ENCODE results near the gene GGPS1. TPM values are rescaled to one million over a fixed set of nuclear protein-coding genes. Genes with fewer than 3 reads are reported as not detected.
"Not testable (repeated sequence)": the region's sequence is repeated elsewhere in the genome, so short reads cannot be mapped to it uniquely, and the experiment has no call there.

Gene GGPS1
- total RNA-seq, 4 donors from 2014 or later: 24.3 to 42.7 (median 33.2) TPM

GRCh38 chr1:235351441-235351840 lies 23.1 kb downstream of the GGPS1 start:
- Histone ChIP-seq H3K27ac (no peak overlapping the region), H3K36me3 (no peaks in the 10 kb centered on the region), H3K4me1 (no peaks in the 10 kb centered on the region), H3K4me3 (replicated peaks in 1 of 3) (no peak overlapping the region), H3K27me3 (no peaks in the 10 kb centered on the region), H3K9me3 (no peaks in the 10 kb centered on the region)
- DNase-seq: no peak
- intact Hi-C loops (cut with DNase I): no loop called here
- WGBS, 2 donors: 88 to 89% methylated on average over 3 of the region's 3 CpGs
- TF ChIP-seq POLR2A (IDR thresholded peaks at IDR 0.05): no peak

GRCh38 chr1:235351898-235352297 lies 23.5 kb downstream of the GGPS1 start:
- TF ChIP-seq CTCF (IDR thresholded peaks at IDR 0.05): no peak
- TF ChIP-seq POLR2A (IDR thresholded peaks at IDR 0.05): no peak
- H3K36me3 ChIP-seq: no peaks in the 10 kb centered on the region
- WGBS, 2 donors: 62 to 80% methylated on average over 3 of the region's 3 CpGs
- no peak overlapping the region for H3K27ac ChIP-seq
- H3K4me1 ChIP-seq: no peaks in the 10 kb centered on the region
- H3K27me3 ChIP-seq: no peaks in the 10 kb centered on the region
- no peak overlapping the region for H3K4me3 ChIP-seq (replicated peaks in 1 of 3)
- no peaks in the 10 kb centered on the region for H3K9me3 ChIP-seq
- no peak for DNase-seq
- intact Hi-C loops (cut with DNase I): no loop called here

- Histone ChIP-seq H3K27me3 (no peaks in the 10 kb centered on the region), H3K4me3 (replicated peaks in 1 of 3) (no peak overlapping the region), H3K9me3 (no peaks in the 10 kb centered on the region), H3K36me3 (no peaks in the 10 kb centered on the region), H3K4me1 (no peaks in the 10 kb centered on the region), H3K27ac (no peak overlapping the region)
- WGBS, 2 donors: 74 to 76% methylated on average over 11 of the region's 11 CpGs
- TF ChIP-seq CTCF (IDR thresholded peaks at IDR 0.05) (no peak), POLR2A (IDR thresholded peaks at IDR 0.05) (no peak)
- intact Hi-C loops (cut with DNase I): no loop called here
- DNase-seq: no peak
Measured at GRCh38 chr1:235357485-235358373, 29.4 kb downstream of the GGPS1 start.

GRCh38 chr1:235358899-235359298 lies 30.5 kb downstream of the GGPS1 start:
- DNase-seq: no peak
- intact Hi-C loops (cut with DNase I): no loop called here
- no peaks in the 10 kb centered on the region for H3K4me1 ChIP-seq
- H3K9me3 ChIP-seq: no peaks in the 10 kb centered on the region
- no peak overlapping the region for H3K27ac ChIP-seq
- H3K36me3 ChIP-seq: no peaks in the 10 kb centered on the region
- WGBS, 2 donors: 90 to 93% methylated on average over 3 of the region's 3 CpGs
- H3K27me3 ChIP-seq: no peaks in the 10 kb centered on the region
- no peak overlapping the region for H3K4me3 ChIP-seq (replicated peaks in 1 of 3)
- TF ChIP-seq POLR2A (IDR thresholded peaks at IDR 0.05) (no peak), CTCF (IDR thresholded peaks at IDR 0.05) (no peak)

- H3K27me3 ChIP-seq; DNase-seq; H3K36me3 ChIP-seq; H3K9me3 ChIP-seq; intact Hi-C loops (cut with DNase I); H3K27ac ChIP-seq; H3K4me3 ChIP-seq (replicated peaks in 1 of 3): not testable (repeated sequence)
- 95 to 97% methylated on average over 9 of the region's 9 CpGs for WGBS, 2 donors
- H3K4me1 ChIP-seq: peaks cover 4 to 19% of the 10 kb centered on the region in 2 donors
Measured at GRCh38 chr1:235364189-235364588, 35.8 kb downstream of the GGPS1 start.

- TF ChIP-seq CTCF (IDR thresholded peaks at IDR 0.05): no peak
- no peak for TF ChIP-seq POLR2A (IDR thresholded peaks at IDR 0.05)
- no peaks in the 10 kb centered on the region for H3K36me3 ChIP-seq
- H3K4me1 ChIP-seq: peaks cover 4 to 19% of the 10 kb centered on the region in 2 donors
- 64 to 65% methylated on average over 5 of the region's 5 CpGs for WGBS, 2 donors
- H3K27ac ChIP-seq: peak overlapping the region; percentile 43 to 84 (median 84)
- DNase-seq: no peak
- intact Hi-C loops (cut with DNase I): loop anchor here (5.0 kb wide), 1 partner anchor 34 kb away; no protein-coding TSS in a partner anchor
- H3K27me3 ChIP-seq: no peaks in the 10 kb centered on the region
- no peaks in the 10 kb centered on the region for H3K9me3 ChIP-seq
- no peak overlapping the region for H3K4me3 ChIP-seq (replicated peaks in 1 of 3)
Measured at GRCh38 chr1:235366286-235366685, 37.9 kb downstream of the GGPS1 start.
